NCI-H2029 treated with DMSO at 0.1 percent for 48 hours (cell line): ENCODE data around the gene RHD.
A peak's percentile ranks its signal among the peaks of the same experiment; 100 is the strongest.
"Not testable (repeated sequence)": the region's sequence is repeated elsewhere in the genome, so short reads cannot be mapped to it uniquely, and the experiment has no call there.

Experiments used
- DNase-seq: peaks from one replicate; lab custom pipeline; 2025; lab: John Stamatoyannopoulos, UW

RHD gene

GRCh38 chr1:25257196-25257595, 15.1 kb upstream of the RHD start:
- no peak for DNase-seq

GRCh38 chr1:25259813-25260212, 12.5 kb upstream of the RHD start:
- DNase-seq, result not testable (repeated sequence)

GRCh38 chr1:25260336-25260735, 12.0 kb upstream of the RHD start:
- DNase-seq, result not testable (repeated sequence)

GRCh38 chr1:25266554-25267287, 5.6 kb upstream of the RHD start:
- DNase-seq, result not testable (repeated sequence)

- peak; percentile 59 for DNase-seq
Observed at GRCh38 chr1:25267288-25268142, 4.8 kb upstream of the RHD start.

GRCh38 chr1:25268143-25268760, 4.1 kb upstream of the RHD start:
- DNase-seq, result not testable (repeated sequence)

GRCh38 chr1:25275648-25276047, 3.3 kb downstream of the RHD start:
- not testable (repeated sequence) for DNase-seq

- DNase-seq, result not testable (repeated sequence)
Observed at GRCh38 chr1:25277295-25277694, 5.0 kb downstream of the RHD start.

GRCh38 chr1:25278358-25278757, 6.0 kb downstream of the RHD start:
- not testable (repeated sequence) for DNase-seq

- not testable (repeated sequence) for DNase-seq
Observed at GRCh38 chr1:25278790-25279189, 6.5 kb downstream of the RHD start.

- DNase-seq, result not testable (repeated sequence)
Observed at GRCh38 chr1:25279693-25280111, 7.4 kb downstream of the RHD start.

GRCh38 chr1:25285862-25286261, 13.6 kb downstream of the RHD start:
- DNase-seq, result not testable (repeated sequence)

- not testable (repeated sequence) for DNase-seq
Observed at GRCh38 chr1:25287164-25287563, 14.9 kb downstream of the RHD start.

GRCh38 chr1:25288573-25289101, 16.3 kb downstream of the RHD start:
- not testable (repeated sequence) for DNase-seq

GRCh38 chr1:25290043-25290442, 17.7 kb downstream of the RHD start:
- not testable (repeated sequence) for DNase-seq

GRCh38 chr1:25293426-25293825, 21.1 kb downstream of the RHD start:
- DNase-seq, result not testable (repeated sequence)

- DNase-seq, result not testable (repeated sequence)
Observed at GRCh38 chr1:25294889-25295826, 22.8 kb downstream of the RHD start.

GRCh38 chr1:25296501-25296900, 24.2 kb downstream of the RHD start:
- not testable (repeated sequence) for DNase-seq

- not testable (repeated sequence) for DNase-seq
Observed at GRCh38 chr1:25300729-25301128, 28.4 kb downstream of the RHD start.

- DNase-seq, result not testable (repeated sequence)
Observed at GRCh38 chr1:25302330-25302729, 30.0 kb downstream of the RHD start.

- DNase-seq, result not testable (repeated sequence)
Observed at GRCh38 chr1:25304936-25305335, 32.6 kb downstream of the RHD start.
